Mucosa of stomach (tissue), 1 donor: ENCODE results near the gene CLPTM1L.
"Not testable (repeated sequence)": the region's sequence is repeated elsewhere in the genome, so short reads cannot be mapped to it uniquely, and the experiment has no call there.

ENCODE experiments used
- H3K27me3 ChIP-seq: one replicate; pipeline ENCODE4 v1.7.0; 2013; ENCODE audit warnings: mild to moderate bottlenecking, low read length; ENCODE audit not compliant: control insufficient read depth, insufficient read depth
- H3K36me3 ChIP-seq: one replicate; pipeline ENCODE4 v1.7.0; 2013; ENCODE audit warnings: low read length; ENCODE audit not compliant: control insufficient read depth, insufficient read depth
- H3K4me1 ChIP-seq: one replicate; pipeline ENCODE4 v1.7.0; 2013; ENCODE audit warnings: mild to moderate bottlenecking, low read length; ENCODE audit not compliant: control insufficient read depth, insufficient read depth
- H3K4me3 ChIP-seq: one replicate; pipeline ENCODE4 v1.7.0; 2013; ENCODE audit warnings: low read length
- H3K9ac ChIP-seq: one replicate; pipeline ENCODE4 v1.7.0; 2013; ENCODE audit warnings: mild to moderate bottlenecking, low read length, moderate library complexity
- H3K9me3 ChIP-seq: one replicate; pipeline ENCODE4 v1.7.0; 2013; ENCODE audit warnings: mild to moderate bottlenecking, low read length, moderate library complexity; ENCODE audit not compliant: control insufficient read depth
- donor health status: Pancreatic carcinoma.

Gene CLPTM1L

GRCh38 chr5:1352231-1353219, 7.6 kb upstream of the CLPTM1L start:
- Histone ChIP-seq H3K9ac (no peak overlapping the region), H3K9me3 (no peaks in the 10 kb centered on the region), H3K36me3 (no peaks in the 10 kb centered on the region), H3K4me1 (no peaks in the 10 kb centered on the region), H3K4me3 (no peak overlapping the region), H3K27me3 (peaks cover 9% of the 10 kb centered on the region)

GRCh38 chr5:1351156-1351555, 6.3 kb upstream of the CLPTM1L start:
- Histone ChIP-seq H3K9ac (no peak overlapping the region), H3K4me1 (no peaks in the 10 kb centered on the region), H3K27me3 (peaks cover 4% of the 10 kb centered on the region), H3K4me3 (no peak overlapping the region), H3K9me3 (no peaks in the 10 kb centered on the region), H3K36me3 (no peaks in the 10 kb centered on the region)

DNA sequence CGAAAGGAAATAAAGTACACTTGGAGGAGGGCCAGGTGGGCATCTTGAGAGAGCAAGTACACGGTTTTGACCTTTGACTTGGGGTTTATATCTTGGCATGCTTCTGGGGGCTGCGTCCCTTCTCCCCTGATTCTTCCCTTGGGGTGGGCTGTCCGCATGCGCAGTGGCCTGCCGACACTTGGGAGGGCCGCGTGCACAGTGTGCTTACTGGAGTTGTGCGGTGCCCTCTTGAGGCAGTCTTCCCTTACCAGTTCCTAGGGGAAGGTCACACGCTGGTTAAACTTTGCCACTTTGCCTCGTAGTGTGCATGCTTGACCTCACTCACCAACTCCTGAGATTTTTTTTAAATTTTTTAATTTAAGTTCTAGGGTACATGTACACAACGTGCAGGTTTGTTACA, 4.3 kb upstream of the CLPTM1L start:
- H3K9ac ChIP-seq = no peak overlapping the region
- H3K9me3 ChIP-seq = no peaks in the 10 kb centered on the region
- no peaks in the 10 kb centered on the region for H3K36me3 ChIP-seq
- peaks cover 5% of the 10 kb centered on the region for H3K4me1 ChIP-seq
- H3K4me3 ChIP-seq = no peak overlapping the region
- H3K27me3 ChIP-seq = no peaks in the 10 kb centered on the region

GRCh38 chr5:1348986-1349245, 4.0 kb upstream of the CLPTM1L start:
- no peaks in the 10 kb centered on the region for H3K36me3 ChIP-seq
- no peak overlapping the region for H3K4me3 ChIP-seq
- H3K9ac ChIP-seq = no peak overlapping the region
- H3K9me3 ChIP-seq = no peaks in the 10 kb centered on the region
- no peaks in the 10 kb centered on the region for H3K27me3 ChIP-seq
- H3K4me1 ChIP-seq = peaks cover 5% of the 10 kb centered on the region

DNA sequence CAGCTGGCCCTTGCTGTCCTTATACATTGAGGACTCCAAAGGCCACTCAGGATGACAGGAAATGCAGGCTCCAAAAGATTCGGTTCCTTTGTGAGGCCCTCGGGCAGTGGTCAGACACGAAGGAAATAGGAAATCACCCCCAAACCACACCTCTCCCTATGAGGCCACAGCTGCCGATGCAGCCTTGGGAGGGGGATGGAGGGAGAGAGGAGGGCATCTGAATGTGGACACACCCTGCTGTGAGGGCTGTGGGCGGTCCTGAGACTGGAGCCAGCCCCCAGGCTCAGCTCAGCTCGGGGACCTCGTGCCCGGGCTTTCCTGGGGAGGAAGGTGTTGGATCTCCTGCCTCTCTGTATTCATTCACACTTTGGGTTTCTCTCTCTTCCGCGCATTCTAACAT, 2.7 kb upstream of the CLPTM1L start:
- Histone ChIP-seq H3K9ac (no peak overlapping the region), H3K4me1 (peaks cover 12% of the 10 kb centered on the region), H3K36me3 (no peaks in the 10 kb centered on the region), H3K9me3 (no peaks in the 10 kb centered on the region), H3K27me3 (no peaks in the 10 kb centered on the region), H3K4me3 (no peak overlapping the region)

DNA sequence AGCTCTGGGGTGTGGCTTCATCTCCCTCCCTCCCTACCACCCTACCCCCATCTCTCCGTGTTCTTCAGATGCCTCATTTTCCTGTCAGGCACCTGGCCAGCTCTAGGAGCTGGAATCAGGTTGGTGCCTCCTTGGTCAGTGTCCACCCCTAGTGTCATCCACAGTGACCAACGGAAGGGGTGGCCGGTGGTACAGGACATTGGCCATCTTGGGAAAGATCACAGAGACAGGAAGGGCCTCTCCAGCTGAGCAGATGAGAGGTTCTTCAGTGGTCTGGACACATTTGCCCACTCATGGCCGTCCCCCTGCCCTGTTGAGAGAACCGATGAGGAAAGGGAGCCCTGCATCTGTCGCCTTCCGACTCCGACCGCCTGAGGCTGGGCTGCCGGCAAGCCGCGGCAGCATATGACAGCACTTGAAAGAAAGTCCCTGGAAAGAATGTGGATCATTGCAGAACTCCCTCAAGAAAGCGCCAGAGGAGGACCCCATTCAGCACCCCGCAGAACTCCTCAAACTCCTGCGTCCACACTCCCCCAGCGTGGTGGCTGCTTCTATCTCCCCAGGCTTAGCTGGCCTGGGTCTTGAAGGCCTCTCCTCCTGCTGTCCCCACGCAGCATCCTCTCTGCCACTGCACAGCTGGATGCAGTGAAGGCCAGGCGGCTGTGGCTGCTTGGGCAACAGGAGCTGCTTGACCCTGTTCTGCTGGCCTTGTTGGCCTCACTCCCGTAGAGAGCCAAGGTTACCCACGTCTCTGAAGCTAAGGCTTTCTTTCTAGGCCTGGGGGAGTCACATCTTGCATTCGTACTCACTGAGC, 1.9 kb upstream of the CLPTM1L start:
- peaks cover 12% of the 10 kb centered on the region for H3K4me1 ChIP-seq
- no peaks in the 10 kb centered on the region for H3K27me3 ChIP-seq
- H3K4me3 ChIP-seq = no peak overlapping the region
- no peaks in the 10 kb centered on the region for H3K36me3 ChIP-seq
- H3K9me3 ChIP-seq = no peaks in the 10 kb centered on the region
- no peak overlapping the region for H3K9ac ChIP-seq

GRCh38 chr5:1345876-1346626, 1.2 kb upstream of the CLPTM1L start:
- H3K9me3 ChIP-seq = no peaks in the 10 kb centered on the region
- no peaks in the 10 kb centered on the region for H3K36me3 ChIP-seq
- H3K4me3 ChIP-seq = peak overlapping the region; percentile 99
- no peaks in the 10 kb centered on the region for H3K27me3 ChIP-seq
- peaks cover 12% of the 10 kb centered on the region for H3K4me1 ChIP-seq
- H3K9ac ChIP-seq = peak overlapping the region; percentile 98

DNA sequence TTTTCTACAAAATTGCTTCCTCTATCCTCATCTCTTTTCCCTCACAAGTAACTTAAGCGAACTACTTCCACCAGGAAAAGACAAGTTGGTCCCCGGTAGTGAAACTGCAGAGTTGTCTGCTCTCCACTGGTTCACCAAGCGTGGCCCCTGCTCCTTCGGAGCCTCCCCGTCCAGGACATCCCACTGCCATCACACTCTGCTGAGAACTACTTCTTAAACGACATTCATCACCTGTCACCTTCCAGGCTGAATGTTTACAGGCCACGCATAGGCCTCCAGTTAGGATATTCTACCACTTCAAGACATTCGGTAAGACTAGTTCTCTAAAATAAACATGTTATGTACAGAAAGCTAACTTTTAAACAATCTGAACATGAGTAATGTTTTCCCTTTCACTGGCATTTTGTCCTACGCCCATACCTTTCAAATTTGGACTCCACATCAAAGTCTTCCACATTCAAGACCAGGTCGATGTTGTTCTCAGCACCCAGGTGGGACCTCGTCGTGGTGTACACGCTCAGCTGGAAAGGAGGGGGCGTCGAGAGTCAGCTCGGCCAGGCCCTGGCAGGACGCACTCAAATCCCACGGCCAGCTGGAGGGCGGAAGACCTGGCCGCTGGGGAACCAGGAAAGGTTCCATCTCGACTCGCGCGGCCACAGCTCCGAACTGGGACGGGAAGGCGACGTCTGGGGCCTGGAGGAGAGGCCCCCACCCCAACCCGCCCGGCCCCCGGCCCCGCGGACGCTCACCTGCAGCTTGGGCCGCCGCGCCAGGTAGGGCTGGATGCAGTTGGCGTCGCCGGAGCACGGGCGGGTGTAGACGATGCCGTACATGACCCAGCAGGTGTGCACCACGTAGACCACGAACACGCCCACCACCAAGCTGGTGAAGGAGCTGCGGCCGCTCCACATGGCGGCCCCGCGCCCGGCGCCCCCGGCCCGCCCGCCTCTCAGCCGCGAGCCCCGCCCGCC, 683 bp downstream of the CLPTM1L start:
- Histone ChIP-seq H3K36me3 (no peaks in the 10 kb centered on the region), H3K27me3 (no peaks in the 10 kb centered on the region), H3K9me3 (no peaks in the 10 kb centered on the region), H3K4me3 (peak overlapping the region; percentile 7), H3K4me1 (peaks cover 12% of the 10 kb centered on the region), H3K9ac (peak overlapping the region; percentile 61)

GRCh38 chr5:1343315-1343751, 1.6 kb downstream of the CLPTM1L start:
- H3K4me3 ChIP-seq = no peak overlapping the region
- H3K9ac ChIP-seq = peak overlapping the region; percentile 10
- H3K27me3 ChIP-seq = no peaks in the 10 kb centered on the region
- H3K36me3 ChIP-seq = peaks cover 8% of the 10 kb centered on the region
- H3K4me1 ChIP-seq = peaks cover 12% of the 10 kb centered on the region
- no peaks in the 10 kb centered on the region for H3K9me3 ChIP-seq

DNA sequence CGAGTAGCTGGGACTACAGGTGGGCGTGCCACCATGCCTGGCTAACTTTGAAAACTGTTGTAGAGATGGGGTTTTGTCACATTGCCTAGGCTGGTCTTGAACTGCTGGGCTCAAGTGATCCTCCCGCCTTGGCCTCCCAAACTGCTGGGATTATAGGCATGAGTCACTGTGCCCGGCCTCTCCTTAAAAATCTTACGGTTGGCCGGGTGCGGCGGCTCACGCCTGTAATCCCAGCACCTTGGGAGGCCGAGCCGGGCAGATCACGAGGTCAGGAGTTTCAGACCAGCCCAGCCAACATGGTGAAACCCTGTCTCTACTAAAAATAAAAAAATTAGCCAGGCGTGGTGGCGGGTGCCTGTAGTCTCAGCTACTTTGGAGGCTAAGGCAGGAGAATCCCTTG, 2.2 kb downstream of the CLPTM1L start:
- H3K9me3 ChIP-seq, H3K27me3 ChIP-seq, H3K4me3 ChIP-seq, H3K9ac ChIP-seq: not testable (repeated sequence)
- peaks cover 14% of the 10 kb centered on the region for H3K36me3 ChIP-seq
- peaks cover 12% of the 10 kb centered on the region for H3K4me1 ChIP-seq

DNA sequence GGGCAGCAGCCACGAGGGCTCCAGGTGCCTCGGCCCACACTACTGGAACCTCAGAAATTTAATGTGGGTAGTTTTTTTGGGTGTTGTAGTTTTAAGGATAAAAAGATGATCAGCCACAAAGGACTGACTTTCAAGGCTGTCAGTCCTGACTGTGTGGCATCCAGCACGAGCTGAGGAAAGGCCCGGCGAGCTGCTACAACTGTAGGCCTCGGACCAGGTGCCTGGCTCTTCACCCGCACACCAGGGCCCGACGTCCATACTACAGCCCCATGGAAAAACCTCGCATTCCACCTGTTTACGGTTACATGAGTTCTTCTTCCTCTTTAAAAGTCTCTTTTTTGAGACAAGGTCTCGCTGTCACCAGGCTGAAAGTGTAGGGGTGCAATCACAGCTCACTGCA, 2.6 kb downstream of the CLPTM1L start:
- Histone ChIP-seq H3K4me3 (no peak overlapping the region), H3K4me1 (peaks cover 12% of the 10 kb centered on the region), H3K9ac (no peak overlapping the region), H3K9me3 (no peaks in the 10 kb centered on the region), H3K36me3 (peaks cover 15% of the 10 kb centered on the region), H3K27me3 (no peaks in the 10 kb centered on the region)
